ENCODE measurements around the gene KDM4C.
"Not testable (repeated sequence)": the region's sequence is repeated elsewhere in the genome, so short reads cannot be mapped to it uniquely, and the experiment has no call there.

KDM4C gene

GRCh38 chr9:6764011-6764410 lies 6.2 kb downstream of the KDM4C start:
- no peak for DNase-seq (ENCODE audit: low read depth)

DNA sequence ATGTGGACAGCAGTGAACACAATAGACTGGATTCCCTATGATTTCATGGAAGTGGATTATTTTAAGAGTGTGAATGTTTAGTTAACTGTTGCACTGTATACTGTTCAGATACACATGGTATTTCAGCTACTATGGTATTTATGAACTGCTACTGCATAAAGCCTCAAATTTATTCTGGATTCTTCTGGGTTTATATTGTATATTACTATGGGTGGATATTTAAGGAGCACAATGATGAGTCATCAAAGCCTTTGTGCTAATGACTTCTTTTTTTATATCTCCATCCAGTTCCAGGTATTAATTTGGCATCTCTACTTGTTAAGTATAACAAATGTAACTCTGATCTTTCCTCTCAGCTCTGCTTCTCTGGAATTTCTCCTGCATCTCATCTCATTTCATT lies 6.8 kb downstream of the KDM4C start:
- DNase-seq (ENCODE audit: low read depth) = no peak

DNA sequence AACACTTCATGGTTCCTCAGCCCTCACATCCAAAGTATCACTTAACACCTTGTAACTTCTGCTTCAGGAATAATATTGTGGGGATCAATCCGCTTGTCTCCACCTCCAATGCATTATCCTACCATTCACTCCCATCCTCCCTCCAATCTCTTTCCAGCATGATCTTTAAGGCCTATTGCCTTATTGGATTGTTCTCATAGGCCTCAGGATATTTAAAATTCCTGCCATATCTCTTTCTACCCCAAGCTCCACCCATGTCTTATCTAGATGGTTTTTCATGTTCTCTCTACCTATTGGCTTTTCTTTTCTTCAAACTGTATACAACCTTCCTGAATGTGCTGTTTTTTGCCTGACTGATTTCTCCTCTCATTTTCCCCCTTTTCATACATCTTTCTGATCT lies 7.2 kb downstream of the KDM4C start:
- no peak for DNase-seq (ENCODE audit: low read depth)

DNA sequence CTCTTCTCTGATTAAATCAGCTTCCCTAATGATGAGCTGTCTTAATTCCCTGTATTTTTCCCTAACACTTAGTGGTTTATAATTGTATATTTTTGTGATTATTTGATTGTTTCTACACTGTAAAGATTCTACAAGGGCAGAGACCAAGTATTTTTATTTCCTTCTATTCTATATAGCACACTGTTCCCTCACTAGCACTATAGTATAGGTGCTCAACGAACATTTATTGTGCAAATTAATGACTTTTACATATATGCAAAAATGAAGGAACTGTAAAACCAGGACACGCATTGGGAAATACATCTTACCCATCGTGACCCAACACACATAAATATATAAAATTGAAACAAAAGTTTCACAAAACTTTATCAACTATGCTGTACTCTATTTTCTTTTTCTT lies 7.6 kb downstream of the KDM4C start:
- DNase-seq (ENCODE audit: low read depth) = no peak

DNA sequence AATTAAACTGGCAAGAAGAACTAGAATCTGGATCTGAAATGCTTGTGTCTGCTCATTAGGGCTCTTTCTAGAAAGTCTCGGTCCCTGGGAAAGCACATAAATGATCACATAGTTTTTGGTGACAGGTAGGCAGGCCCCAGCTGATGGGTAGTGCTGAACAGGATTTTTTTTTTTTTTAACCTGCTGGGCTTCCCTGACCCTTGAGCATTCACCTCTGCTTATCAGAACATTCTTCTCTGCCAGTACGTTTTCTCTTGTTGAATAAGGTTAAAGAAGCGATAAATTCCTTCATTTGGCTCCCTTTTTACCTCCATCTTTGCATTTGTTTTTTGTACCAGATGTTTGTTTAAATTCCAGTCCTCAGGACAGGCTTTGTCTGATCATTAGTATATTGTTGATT lies 8.8 kb downstream of the KDM4C start:
- DNase-seq (ENCODE audit: low read depth) = no peak

- not testable (repeated sequence) for DNase-seq (ENCODE audit: low read depth)
Observed at GRCh38 chr9:6768587-6768986, 10.8 kb downstream of the KDM4C start.

DNA sequence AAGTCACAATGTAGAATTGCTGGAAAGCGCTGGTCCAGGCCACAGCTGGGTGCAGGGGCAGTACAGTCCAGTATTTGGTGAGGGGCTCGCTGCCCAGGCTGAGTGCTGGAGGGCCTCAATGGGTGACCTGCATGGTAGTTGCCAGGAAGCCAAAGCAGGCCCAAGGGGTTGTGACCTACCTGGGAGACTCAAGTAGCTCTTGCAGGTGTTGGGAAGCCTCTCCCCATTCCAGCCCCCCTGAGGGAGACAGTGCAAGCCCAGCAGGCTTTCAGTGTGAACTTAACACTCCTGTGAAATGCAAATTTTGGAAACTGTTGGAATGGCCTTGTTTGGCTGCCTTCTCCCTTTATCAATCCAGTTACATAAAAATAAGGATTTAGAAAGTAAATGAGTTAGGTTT lies 13.9 kb downstream of the KDM4C start:
- no peak for DNase-seq (ENCODE audit: low read depth)

GRCh38 chr9:6777213-6777902 lies 19.6 kb downstream of the KDM4C start:
- no peak for DNase-seq (ENCODE audit: low read depth)

GRCh38 chr9:6779417-6780241 lies 21.9 kb downstream of the KDM4C start:
- no peak for DNase-seq (ENCODE audit: low read depth)

DNA sequence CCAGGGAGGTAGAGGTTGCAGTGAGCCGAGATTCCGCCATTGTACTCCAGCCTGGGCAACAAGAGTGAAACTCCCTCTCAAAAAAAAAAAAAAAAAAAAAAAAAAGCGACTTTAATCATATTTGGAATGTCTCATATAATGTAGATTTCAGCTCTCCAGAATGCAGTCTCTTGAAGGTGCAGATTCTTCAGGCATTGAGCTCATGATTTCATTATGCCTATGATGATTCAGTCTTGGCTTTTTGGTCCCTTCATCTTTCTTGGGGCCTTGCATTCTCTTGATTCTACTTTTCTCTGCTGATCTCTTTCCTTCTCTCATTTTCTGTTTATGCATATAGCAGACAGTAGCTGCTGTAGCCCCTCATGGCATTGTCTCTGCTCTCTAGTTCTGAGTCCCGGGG lies 22.9 kb downstream of the KDM4C start:
- DNase-seq (ENCODE audit: low read depth) = no peak

GRCh38 chr9:6781476-6781875 lies 23.7 kb downstream of the KDM4C start:
- no peak for DNase-seq (ENCODE audit: low read depth)

DNA sequence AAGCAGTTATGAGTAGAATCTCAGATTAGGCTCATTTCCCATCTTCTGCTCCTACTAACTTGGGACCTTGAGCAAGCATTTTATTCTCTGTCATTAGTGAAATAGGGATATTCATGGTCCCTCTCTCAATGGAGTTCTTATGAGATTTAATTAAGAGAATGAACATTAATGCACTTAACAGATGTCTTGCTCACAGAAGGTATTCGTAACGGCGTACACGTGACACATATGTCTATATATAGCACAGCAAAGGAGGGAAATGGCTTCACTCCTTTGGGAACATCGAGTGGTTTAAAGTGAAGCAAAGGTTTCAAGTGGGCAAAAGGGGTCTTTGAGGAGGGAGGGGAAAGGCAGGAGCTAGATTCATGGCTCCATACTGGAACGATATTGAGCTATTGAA lies 24.6 kb downstream of the KDM4C start:
- DNase-seq (ENCODE audit: low read depth) = no peak

- DNase-seq (ENCODE audit: low read depth) = no peak
Observed at GRCh38 chr9:6782981-6783380, 25.2 kb downstream of the KDM4C start.

- no peak for DNase-seq (ENCODE audit: low read depth)
Observed at GRCh38 chr9:6783753-6784152, 26.0 kb downstream of the KDM4C start.

GRCh38 chr9:6785682-6786081 lies 27.9 kb downstream of the KDM4C start:
- DNase-seq (ENCODE audit: low read depth) = no peak

GRCh38 chr9:6787793-6788161 lies 30.0 kb downstream of the KDM4C start:
- no peak for DNase-seq (ENCODE audit: low read depth)

DNA sequence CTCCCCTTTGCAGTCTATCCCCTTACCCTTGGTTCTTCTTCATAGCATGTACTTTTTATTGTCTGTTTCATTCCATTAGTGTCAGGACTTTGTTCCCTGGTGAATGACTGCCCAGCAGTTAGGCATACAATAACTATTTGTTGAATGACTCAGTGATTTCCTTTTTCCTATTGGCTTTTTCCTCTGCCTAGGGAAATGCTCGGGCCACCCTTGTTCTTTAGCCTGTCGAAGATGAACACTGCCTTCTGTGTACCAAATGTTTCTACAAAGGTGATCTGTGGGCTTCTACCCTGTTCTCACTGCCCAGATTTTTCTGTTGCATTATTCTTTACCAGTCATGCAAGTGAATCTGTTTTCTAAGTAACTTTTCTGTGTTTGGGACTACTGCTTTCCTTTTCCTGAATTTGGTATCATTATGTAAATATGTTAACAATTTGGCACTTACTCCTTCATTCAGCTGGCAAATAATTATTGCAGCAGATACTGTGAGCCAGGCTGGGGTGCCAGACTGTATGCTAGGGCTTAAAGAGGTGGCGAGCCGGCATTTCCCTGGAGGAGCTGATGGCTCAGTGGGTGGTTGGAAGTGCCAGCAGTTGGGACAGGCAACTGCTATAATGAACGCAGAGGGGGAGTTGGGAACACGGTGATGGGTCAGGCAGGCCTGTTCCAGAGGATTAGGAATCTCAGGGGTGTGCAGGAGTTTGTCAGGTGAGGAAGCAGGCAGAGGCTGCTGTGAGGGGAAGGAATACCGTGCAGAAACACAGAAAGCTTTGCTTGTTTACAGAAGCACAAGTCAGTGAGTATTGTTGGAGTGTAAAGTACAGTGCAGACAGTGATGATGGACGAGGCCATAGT lies 30.6 kb downstream of the KDM4C start:
- DNase-seq (ENCODE audit: low read depth) = no peak

GRCh38 chr9:6789017-6789338 lies 31.2 kb downstream of the KDM4C start:
- DNase-seq (ENCODE audit: low read depth) = not testable (repeated sequence)

DNA sequence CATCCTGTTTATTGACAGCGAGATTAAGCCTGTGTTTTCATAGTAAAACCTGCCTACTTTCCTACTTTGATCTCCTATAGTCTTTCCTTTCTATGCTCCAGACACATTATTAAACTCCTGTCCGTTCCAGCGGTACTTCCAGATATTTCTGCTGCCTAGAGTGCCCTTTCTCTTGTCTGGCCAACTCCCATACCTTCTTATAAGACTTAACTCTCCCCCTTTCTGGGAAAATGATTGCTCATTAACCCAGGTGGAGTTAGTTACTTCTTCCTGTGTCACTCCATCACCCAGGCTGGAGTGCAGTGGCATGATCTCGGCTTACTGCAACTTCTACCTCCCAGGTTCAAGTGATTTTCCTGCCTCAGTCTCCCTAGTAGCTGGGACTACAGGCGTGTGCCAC lies 33.1 kb downstream of the KDM4C start:
- DNase-seq (ENCODE audit: low read depth) = no peak

- no peak for DNase-seq (ENCODE audit: low read depth)
Observed at GRCh38 chr9:6793203-6793602, 35.4 kb downstream of the KDM4C start.

DNA sequence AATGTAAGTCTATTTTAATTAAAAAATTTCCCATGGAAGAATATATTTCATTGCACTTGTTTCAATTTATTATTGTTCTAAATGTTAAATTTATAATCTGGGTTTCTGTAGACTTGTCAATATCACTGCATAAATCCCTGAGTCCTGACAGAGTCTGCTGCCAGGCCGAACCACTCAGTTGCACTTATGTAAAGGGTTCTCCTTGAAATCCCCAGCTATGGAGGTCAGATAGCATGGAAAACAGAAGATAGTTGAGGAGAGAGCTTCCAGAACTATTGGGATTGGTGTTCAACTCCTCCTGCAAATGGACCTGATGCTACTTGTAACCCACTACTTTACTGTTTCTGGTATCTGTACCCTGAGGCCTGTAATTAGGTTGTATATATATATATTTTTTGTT lies 37.2 kb downstream of the KDM4C start:
- DNase-seq (ENCODE audit: low read depth) = no peak

- DNase-seq (ENCODE audit: low read depth) = no peak
Observed at GRCh38 chr9:6802926-6803325, 45.2 kb downstream of the KDM4C start.

DNA sequence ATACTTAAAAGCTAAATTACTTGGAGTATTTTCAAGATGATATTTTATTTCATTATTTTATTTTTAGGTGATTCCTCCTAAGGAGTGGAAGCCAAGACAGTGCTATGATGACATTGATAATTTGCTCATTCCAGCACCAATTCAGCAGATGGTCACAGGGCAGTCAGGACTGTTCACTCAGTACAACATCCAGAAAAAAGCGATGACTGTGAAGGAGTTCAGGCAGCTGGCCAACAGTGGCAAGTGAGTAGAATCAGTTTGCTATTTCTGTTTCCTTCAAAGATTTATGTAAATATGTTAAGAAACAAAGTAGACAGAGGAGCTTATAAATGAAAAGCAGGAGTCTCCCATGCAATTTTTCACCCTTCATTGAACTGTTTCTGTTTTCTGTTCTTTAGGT lies 47.8 kb downstream of the KDM4C start:
- DNase-seq (ENCODE audit: low read depth) = no peak

All from activated T-cell treated with anti-CD3 and anti-CD28 coated beads for 48 hours (primary cell).